ENCODE results near the gene TIRAP.
A peak's percentile ranks its signal among the peaks of the same experiment; 100 is the strongest.

DNA sequence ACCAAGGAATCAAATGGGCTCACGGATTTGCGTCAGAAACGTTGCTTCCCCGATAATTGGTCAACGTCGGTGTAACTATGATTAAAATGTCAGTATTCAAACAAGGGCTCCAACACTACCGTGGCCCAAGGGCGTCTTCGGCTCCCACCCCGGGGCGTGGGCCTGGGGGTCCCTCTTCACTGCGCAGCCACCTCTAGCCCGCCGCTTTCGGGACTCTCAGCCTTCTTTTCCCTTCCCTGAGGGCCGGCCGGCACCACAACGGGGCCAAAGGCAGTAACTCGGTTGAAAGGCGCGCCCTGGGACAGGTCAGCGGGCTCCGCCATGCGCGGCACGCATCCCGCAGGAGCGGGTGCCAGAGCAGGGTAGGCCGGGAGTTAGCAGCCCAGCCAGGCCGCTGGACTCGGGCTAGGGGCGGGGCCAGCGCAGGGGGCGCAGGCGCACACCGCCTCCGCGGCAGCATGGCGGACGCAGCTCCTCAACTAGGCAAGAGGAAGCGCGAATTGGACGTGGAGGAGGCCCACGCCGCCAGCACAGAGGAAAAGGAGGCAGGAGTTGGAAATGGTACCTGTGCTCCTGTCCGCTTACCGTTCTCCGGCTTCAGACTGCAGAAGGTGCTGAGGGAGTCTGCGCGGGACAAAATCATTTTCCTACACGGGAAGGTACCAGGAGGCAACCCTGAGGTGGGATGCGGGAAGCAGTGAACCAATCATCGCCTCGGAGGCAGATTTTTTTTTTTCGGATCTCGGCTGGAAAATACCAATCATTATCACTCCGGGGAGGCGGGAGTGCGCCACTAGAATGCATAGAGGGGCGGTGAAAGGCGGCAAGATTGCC is 20.9 kb downstream of the TIRAP start, which contains the start of gene DCPS:
- TF ChIP-seq POLR2A (IDR thresholded peaks at IDR 0.05; ENCODE audit: low read length) (peak; percentile 93), GATA1 (IDR thresholded peaks at IDR 0.05; ENCODE audit: low read depth, low read length) (no peak)
